ENCODE data around the gene HYDIN.

DNA sequence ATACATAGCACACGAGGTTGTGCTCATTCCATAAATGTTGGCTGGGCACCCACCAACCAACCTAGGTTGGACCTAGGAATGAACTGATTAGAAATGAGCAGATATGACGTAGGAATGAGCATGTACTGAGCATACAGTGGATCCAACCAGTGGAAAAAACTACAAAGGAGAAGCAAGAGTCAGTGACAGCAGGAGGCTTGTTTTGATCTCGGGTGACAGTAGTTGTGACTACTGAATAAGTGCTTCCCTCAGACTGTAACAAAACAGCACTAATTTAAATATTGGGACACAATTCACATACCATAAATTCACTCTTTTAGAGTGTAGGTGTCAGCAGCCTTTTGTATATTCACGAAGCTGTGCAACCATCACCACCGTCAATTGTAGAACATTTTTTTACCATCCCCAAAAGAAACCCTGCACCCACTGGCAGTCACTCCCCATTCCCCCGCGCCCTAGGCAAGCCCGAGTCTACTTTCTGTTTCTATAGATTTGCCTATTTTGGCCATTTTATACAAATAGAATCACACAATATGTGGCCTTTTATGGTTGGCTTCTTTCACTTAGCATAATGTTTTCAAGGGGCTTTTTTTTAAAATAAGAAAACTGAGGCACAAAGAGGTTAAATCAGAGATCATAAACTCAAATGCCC, 436.5 kb downstream of the HYDIN start:
- TF ChIP-seq, protein P1, sequence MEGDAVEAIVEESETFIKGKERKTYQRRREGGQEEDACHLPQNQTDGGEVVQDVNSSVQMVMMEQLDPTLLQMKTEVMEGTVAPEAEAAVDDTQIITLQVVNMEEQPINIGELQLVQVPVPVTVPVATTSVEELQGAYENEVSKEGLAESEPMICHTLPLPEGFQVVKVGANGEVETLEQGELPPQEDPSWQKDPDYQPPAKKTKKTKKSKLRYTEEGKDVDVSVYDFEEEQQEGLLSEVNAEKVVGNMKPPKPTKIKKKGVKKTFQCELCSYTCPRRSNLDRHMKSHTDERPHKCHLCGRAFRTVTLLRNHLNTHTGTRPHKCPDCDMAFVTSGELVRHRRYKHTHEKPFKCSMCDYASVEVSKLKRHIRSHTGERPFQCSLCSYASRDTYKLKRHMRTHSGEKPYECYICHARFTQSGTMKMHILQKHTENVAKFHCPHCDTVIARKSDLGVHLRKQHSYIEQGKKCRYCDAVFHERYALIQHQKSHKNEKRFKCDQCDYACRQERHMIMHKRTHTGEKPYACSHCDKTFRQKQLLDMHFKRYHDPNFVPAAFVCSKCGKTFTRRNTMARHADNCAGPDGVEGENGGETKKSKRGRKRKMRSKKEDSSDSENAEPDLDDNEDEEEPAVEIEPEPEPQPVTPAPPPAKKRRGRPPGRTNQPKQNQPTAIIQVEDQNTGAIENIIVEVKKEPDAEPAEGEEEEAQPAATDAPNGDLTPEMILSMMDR (conservative IDR thresholded peaks at IDR 0.05): no peak
- TF ChIP-seq ZFX (IDR thresholded peaks at IDR 0.05): no peak
